CD14-positive monocyte (primary cell): ENCODE results near the gene URB1. TPM values are rescaled to one million over a fixed set of nuclear protein-coding genes. Genes with fewer than 3 reads are reported as not detected.

Experiments used
- DNase-seq, 3 donors: peaks; one replicate each; pipeline ENCODE4 v3.0.0-alpha.2; 2011 to 2022
- H2AFZ ChIP-seq: 2 replicates; pipeline ENCODE4 v1.6.0; 2012; ENCODE audit warnings: mild to moderate bottlenecking, low read depth, low read length, inconsistent platforms; ENCODE audit not compliant: insufficient read depth, poor library complexity, severe bottlenecking
- H3K27ac ChIP-seq, 2 donors: 1 replicate in 1 of 2; 2 replicates in 1 of 2; pipeline ENCODE4 v1.5.1; 2012 to 2013; ENCODE audit warnings: low read length in 2 of 2, control low read depth in 1 of 2, inconsistent platforms in 1 of 2, low read depth in 1 of 2, mild to moderate bottlenecking in 1 of 2
- H3K27me3 ChIP-seq, 2 donors: one replicate each; pipeline versions ENCODE4 v1.6.0 to v1.6.1; 2011 to 2013; ENCODE audit warnings: low read length in 2 of 2; ENCODE audit not compliant: control insufficient read depth in 2 of 2, insufficient read depth in 2 of 2
- H3K36me3 ChIP-seq, 2 donors: replicated peaks in 1 of 2; 1 replicate in 1 of 2; 2 replicates in 1 of 2; pipeline versions ENCODE4 v1.5.1 to v1.6.1; 2012 to 2013; ENCODE audit warnings: low read length in 2 of 2, control low read depth in 1 of 2, inconsistent platforms in 1 of 2, mild to moderate bottlenecking in 1 of 2; ENCODE audit not compliant: insufficient read depth in 2 of 2, control insufficient read depth in 1 of 2
- H3K4me1 ChIP-seq, 2 donors: 1 replicate in 1 of 2; 2 replicates in 1 of 2; pipeline versions ENCODE4 v1.5.1 to v1.6.1; 2012 to 2013; ENCODE audit warnings: low read length in 2 of 2, control low read depth in 1 of 2, inconsistent platforms in 1 of 2, mild to moderate bottlenecking in 1 of 2, moderate library complexity in 1 of 2; ENCODE audit not compliant: insufficient read depth in 2 of 2, control insufficient read depth in 1 of 2
- H3K4me2 ChIP-seq: replicated peaks from 2 replicates; pipeline ENCODE3; 2012; ENCODE audit warnings: low read length, moderate library complexity, mild to moderate bottlenecking; ENCODE audit not compliant: poor library complexity, severe bottlenecking; ENCODE audit errors: extremely low read depth
- H3K4me3 ChIP-seq, 3 experiments: fragments of 200-600 bp in 1 of 3; sonication (generic) in 1 of 3; replicated peaks in 1 of 3; 1 replicate in 2 of 3; 2 replicates in 1 of 3; pipeline ENCODE4 v1.5.1; 2011 to 2013; ENCODE audit warnings: low read length in 3 of 3, mild to moderate bottlenecking in 3 of 3, control low read depth in 2 of 3, low read depth in 2 of 3, inconsistent platforms in 1 of 3, moderate library complexity in 1 of 3
- H3K79me2 ChIP-seq: 2 replicates; pipeline ENCODE4 v1.6.0; 2012; ENCODE audit warnings: mild to moderate bottlenecking, control low read depth, inconsistent platforms, low read length, moderate library complexity; ENCODE audit not compliant: insufficient read depth
- H3K9ac ChIP-seq: 2 replicates; pipeline ENCODE4 v1.6.0; 2017; ENCODE audit warnings: low read length, mild to moderate bottlenecking; ENCODE audit not compliant: insufficient read depth, poor library complexity, severe bottlenecking
- H3K9me3 ChIP-seq, 2 donors: replicated peaks in 1 of 2; 1 replicate in 1 of 2; 2 replicates in 1 of 2; pipeline versions ENCODE4 v1.5.1 to v1.6.1; 2012 to 2013; ENCODE audit warnings: low read length in 2 of 2, control low read depth in 1 of 2; ENCODE audit not compliant: control insufficient read depth in 1 of 2, insufficient read depth in 1 of 2
- H4K20me1 ChIP-seq: 2 replicates; pipeline ENCODE4 v1.6.0; 2012; ENCODE audit warnings: mild to moderate bottlenecking, low read length, control low read depth, moderate library complexity; ENCODE audit not compliant: insufficient read depth
- H3K27ac Mint-ChIP-seq, 7 donors: one replicate each; pipeline ENCODE4 v1.8.0; 2020; ENCODE audit warnings: mild to moderate bottlenecking in 7 of 7, mixed read lengths in 7 of 7, moderate library complexity in 6 of 7, inconsistent platforms in 2 of 7
- H3K27me3 Mint-ChIP-seq, 3 donors: one replicate each; pipeline ENCODE4 v1.8.0; 2021 to 2022; ENCODE audit warnings: low read depth in 3 of 3, mild to moderate bottlenecking in 3 of 3, mixed read lengths in 3 of 3, moderate library complexity in 3 of 3, inconsistent platforms in 1 of 3
- H3K36me3 Mint-ChIP-seq, 2 donors: one replicate each; pipeline ENCODE4 v1.8.0; 2020; ENCODE audit warnings: mixed read lengths in 2 of 2, inconsistent platforms in 1 of 2, mild to moderate bottlenecking in 1 of 2
- H3K4me1 Mint-ChIP-seq: one replicate; pipeline ENCODE4 v1.8.0; 2020; ENCODE audit warnings: mild to moderate bottlenecking, mixed read lengths
- H3K4me3 Mint-ChIP-seq, 2 donors: one replicate each; pipeline ENCODE4 v1.8.0; 2020; ENCODE audit warnings: mild to moderate bottlenecking in 2 of 2, mixed read lengths in 2 of 2, moderate library complexity in 1 of 2
- H3K9me3 Mint-ChIP-seq, 7 donors: one replicate each; pipeline ENCODE4 v1.8.0; 2020 to 2022; ENCODE audit warnings: mixed read lengths in 7 of 7, mild to moderate bottlenecking in 6 of 7, moderate library complexity in 6 of 7, inconsistent platforms in 2 of 7
- CTCF ChIP-seq: fragments of 200-600 bp; IDR thresholded peaks from one replicate; pipeline ENCODE4 v1.8.0; 2022; ENCODE audit warnings: antibody characterized with exemption, mild to moderate bottlenecking
- WGBS: methylation state at CpG from one replicate; pipeline ENCODE4 v1.1.5; 2013; ENCODE audit warnings: missing lambda C conversion rate; ENCODE audit not compliant: insufficient coverage; 5-methylcytosine and 5-hydroxymethylcytosine counted together
- intact Hi-C, 2 donors: fragments of 100-400 bp; cut with micrococcal nuclease; formaldehyde crosslinking; loops; one replicate each; pipeline versions ENCODE4 v1.15.0 to v1.15.1; 2023
- polyA plus RNA-seq, 3 donors: library from polyadenylated mRNA; depleted of rRNA in 1 of 3; unstranded in 2 of 3; stranded (reverse) in 1 of 3; fragments of 300-500 nt in 2 of 3; fragments of >200 nt in 1 of 3; fragmentation: Illumina TruSeq in 2 of 3; gene quantifications; 1 replicate in 2 of 3; 2 replicates in 1 of 3; pipeline ENCODE4 v1.2.3, GENCODE V29; 2012 to 2021

URB1 gene
- polyA plus RNA-seq, 3 donors: 0.25 to 2.4 (median 0.47) TPM

GRCh38 chr21:32334980-32335531, 57.8 kb downstream of the URB1 start:
- Histone ChIP-seq H3K4me1 (no peaks in the 10 kb centered on the region), H3K27me3 (no peaks in the 10 kb centered on the region), H3K27ac (no peak overlapping the region), H3K9ac (no peak overlapping the region), H2AFZ (no peak overlapping the region), H3K4me3 (no peak overlapping the region), H3K9me3 (no peaks in the 10 kb centered on the region), H4K20me1 (no peaks in the 10 kb centered on the region), H3K79me2 (no peaks in the 10 kb centered on the region), H3K4me2 (no peak overlapping the region), H3K36me3 (peaks cover 78 to 96% of the 10 kb centered on the region in 2 donors)
- no peak overlapping the region for H3K4me3 Mint-ChIP-seq
- intact Hi-C loops: no loop called here
- peaks cover 82 to 95% of the 10 kb centered on the region in 2 donors for H3K36me3 Mint-ChIP-seq
- WGBS: 98% methylated on average over 12 of the region's 12 CpGs
- no peak for DNase-seq
- H3K27me3 Mint-ChIP-seq: no peaks in the 10 kb centered on the region
- TF ChIP-seq CTCF: no peak
- peak overlapping the region in 2 of 7 donors; percentile 8 to 18 for H3K27ac Mint-ChIP-seq
- no peaks in the 10 kb centered on the region for H3K4me1 Mint-ChIP-seq
- H3K9me3 Mint-ChIP-seq: no peaks in the 10 kb centered on the region

- Mint-ChIP-seq H3K9me3 (no peaks in the 10 kb centered on the region), H3K36me3 (peaks cover 87 to 94% of the 10 kb centered on the region in 2 donors), H3K4me3 (no peak overlapping the region), H3K27ac (no peak overlapping the region), H3K27me3 (no peaks in the 10 kb centered on the region), H3K4me1 (no peaks in the 10 kb centered on the region)
- H4K20me1 ChIP-seq: no peaks in the 10 kb centered on the region
- H3K27ac ChIP-seq: no peak overlapping the region
- H3K4me2 ChIP-seq: no peak overlapping the region
- H3K27me3 ChIP-seq: no peaks in the 10 kb centered on the region
- no peak overlapping the region for H3K9ac ChIP-seq
- no peak overlapping the region for H2AFZ ChIP-seq
- DNase-seq: no peak
- no peak overlapping the region for H3K4me3 ChIP-seq
- no peaks in the 10 kb centered on the region for H3K4me1 ChIP-seq
- no peak for TF ChIP-seq CTCF
- H3K36me3 ChIP-seq: peaks cover 74 to 96% of the 10 kb centered on the region in 2 donors
- intact Hi-C loops: no loop called here
- H3K9me3 ChIP-seq: no peaks in the 10 kb centered on the region
- H3K79me2 ChIP-seq: no peaks in the 10 kb centered on the region
- 97% methylated on average over 12 of the region's 19 CpGs for WGBS
These were observed 58.7 kb downstream of the URB1 start for GRCh38 chr21:32333953-32334673.
